COR-L47 (cell line): ENCODE measurements around the gene MARK4.
"Not testable (repeated sequence)": the region's sequence is repeated elsewhere in the genome, so short reads cannot be mapped to it uniquely, and the experiment has no call there.

Experiments
- DNase-seq: peaks from one replicate; lab custom pipeline; 2025; lab: John Stamatoyannopoulos, UW

Gene MARK4

DNA sequence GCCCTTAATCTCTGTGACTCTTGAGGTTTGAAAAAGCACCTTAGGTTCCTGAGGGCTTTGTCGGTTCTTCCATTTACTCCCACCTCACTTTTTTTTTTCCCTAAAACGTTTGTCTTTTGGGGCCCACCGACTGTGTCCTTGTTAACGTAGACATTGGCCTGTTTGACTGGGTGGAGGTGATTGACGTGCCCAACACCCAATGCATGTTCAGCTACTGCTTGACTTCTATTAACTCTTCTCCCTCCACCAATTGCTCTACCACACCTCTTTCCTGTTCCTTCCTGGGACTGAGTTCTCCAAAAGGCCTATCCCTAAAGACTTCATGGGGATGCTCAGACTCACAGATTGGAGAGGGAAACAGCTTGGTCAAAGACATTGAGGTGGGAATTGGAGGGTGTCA, 54.4 kb downstream of the MARK4 start:
- DNase-seq = no peak

DNA sequence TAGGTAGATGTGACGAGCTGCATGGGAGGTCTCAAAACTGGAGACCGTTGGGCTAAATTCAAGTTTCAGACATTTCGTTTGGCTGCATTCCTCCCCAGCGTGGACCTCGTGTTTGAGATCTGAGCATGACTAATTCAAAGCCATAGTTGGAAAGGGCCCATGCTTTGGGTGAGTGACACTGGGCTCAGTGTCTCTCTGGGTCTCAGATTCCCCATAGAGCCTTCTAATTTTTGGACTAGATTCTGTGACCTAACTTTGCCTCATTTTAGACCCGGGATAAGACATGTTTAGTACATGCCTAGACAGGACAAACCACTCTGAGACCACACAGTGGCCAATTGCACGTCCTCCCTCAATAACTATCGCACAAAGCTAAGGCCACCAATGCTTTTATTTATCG, 55.0 kb downstream of the MARK4 start:
- no peak for DNase-seq

DNA sequence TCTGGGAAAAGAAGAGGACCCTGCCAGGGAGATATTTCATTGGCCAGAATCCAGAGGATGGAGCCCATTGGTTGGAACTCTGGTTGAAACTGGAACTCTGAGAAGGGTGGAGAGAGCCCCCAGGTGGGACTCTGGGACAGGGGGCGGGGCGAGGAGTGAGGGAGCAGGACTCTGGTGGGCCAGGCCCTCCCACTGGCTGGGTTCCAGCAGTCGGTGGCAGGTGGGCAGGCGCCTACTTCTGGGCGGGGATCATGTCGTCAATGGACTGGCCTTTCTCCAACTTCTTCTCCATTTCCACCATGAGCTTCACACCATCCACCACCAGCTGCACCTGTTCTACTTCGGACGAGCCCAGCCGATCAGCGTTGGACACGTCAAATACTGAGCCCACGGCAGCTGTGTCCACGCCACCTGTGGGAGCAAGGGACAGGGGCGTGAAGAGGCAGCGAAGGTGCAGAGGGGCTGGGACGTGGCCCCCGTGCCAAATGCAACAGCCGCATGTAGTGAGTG, 55.5 kb downstream of the MARK4 start:
- DNase-seq = peak; percentile 19

DNA sequence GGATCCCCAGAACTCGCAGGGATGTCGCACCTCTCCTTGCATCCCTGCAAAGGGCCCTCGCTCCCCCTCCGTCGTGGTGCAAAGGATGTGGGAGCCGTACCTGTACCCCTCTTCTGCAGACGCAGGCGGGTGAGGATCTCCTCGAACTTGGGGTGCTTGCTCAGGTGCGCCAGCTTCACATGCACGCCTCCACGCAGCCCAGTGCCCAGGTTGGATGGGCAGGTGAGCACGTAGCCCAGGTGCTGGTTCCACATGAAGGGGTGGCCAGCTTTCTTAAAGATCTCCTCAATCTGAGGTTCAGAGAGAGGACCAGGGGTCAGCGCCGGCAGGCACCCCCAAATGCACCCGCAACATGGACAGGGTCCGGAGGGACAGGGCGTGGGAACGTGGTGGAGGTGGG, 56.3 kb downstream of the MARK4 start:
- no peak for DNase-seq

DNA sequence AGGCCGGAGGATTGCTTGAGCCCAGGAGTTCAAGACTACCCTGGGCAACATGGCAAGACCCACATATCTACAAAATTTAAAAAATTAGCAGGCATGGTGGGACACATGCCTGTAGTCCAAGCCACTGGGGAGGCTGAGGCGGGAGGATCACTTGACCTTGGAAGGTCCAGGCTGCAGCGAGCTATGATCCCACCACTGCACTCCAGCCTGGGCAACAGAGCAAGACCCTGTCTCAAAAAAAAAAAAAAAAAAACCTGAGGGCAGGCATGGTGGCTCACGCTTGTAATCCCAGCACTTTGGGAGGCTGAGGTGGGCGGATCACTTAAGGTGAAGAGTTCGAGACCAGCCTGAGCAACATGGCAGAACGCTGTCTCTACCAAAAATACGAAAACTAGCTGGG, 58.3 kb downstream of the MARK4 start:
- DNase-seq = not testable (repeated sequence)

DNA sequence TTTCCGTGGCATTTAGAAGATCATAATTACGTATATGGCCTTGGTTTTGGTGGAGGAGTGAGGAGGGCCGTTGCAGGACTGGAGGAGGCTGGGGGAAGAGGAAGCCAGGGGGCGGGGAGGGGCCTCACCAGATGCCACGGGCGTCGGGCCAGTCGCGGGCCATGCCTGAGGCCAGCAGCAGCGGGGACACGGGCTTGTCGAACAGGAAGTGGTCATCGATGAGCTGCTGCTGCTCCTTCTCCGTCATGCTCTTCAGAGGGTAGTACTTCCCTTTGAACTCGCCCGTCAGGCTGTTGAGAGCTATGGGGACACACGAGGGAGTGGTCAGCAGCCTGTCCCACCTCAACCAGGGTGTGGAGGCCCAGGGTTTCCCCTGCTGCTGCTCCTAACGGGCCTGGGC, 60.5 kb downstream of the MARK4 start:
- DNase-seq = no peak

DNA sequence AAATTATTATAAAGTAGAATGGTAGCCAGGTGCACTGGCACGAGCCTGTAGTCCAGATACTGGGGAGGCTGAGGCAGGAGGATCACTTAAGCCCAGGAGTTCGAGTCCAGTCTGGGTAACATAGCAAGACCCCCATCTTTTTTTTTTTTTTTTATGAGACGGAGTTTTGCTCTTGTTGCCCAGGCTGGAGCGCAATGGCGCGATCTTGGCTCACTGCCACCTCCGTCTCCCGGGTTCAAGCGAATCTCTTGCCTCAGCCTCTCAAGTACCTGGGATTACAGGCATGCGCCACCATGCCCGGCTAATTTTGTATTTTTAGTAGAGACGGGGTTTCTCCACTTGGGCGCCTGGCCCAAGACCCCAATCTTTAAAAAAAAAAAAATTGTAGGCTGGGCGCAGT, 61.2 kb downstream of the MARK4 start:
- DNase-seq = not testable (repeated sequence)

DNA sequence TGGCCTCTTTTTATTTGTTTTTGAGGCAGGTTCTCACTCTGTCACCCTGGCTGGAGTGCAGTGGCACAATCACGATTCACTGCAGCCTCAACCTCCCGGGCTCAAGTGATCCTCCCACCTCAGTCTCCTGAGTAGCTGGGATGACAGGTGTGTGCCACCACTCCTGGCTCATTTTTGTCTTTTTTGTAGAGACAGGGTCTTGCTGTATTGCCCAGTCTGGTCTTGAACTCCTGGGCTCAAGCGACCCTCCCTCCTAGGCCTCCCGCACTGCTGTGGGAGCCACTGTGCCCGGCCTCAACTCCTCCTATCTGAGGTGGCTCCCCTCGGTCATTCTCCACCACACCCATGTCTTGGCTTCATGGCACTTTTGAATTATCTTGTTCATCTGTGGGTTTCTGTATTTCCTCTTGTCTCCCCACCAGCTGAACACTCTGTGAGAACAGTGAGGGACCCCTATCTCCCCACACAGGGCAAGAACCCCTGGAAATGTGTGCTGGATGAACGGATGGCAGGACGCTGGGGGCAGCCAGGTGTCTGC, 63.7 kb downstream of the MARK4 start:
- no peak for DNase-seq

DNA sequence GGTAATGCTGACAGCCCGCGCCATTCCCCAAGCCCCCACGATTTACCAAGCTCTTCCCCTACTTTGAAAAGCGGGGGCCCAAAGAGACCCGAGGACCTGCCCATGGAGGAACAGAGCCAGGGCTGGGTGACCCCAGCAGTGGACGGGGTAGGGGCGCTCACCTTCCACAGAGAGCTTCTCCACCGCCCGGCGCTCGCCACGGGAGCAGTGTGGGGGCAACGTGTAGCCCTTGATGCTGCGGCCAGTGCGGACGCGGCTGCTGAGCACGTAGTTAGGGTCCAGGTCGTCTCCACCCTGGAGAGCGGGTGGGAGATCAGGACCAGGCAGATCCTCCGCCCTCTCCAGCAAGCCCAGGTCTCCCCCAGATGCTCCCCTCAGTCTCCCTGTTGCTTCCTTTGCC, 64.2 kb downstream of the MARK4 start:
- no peak for DNase-seq

DNA sequence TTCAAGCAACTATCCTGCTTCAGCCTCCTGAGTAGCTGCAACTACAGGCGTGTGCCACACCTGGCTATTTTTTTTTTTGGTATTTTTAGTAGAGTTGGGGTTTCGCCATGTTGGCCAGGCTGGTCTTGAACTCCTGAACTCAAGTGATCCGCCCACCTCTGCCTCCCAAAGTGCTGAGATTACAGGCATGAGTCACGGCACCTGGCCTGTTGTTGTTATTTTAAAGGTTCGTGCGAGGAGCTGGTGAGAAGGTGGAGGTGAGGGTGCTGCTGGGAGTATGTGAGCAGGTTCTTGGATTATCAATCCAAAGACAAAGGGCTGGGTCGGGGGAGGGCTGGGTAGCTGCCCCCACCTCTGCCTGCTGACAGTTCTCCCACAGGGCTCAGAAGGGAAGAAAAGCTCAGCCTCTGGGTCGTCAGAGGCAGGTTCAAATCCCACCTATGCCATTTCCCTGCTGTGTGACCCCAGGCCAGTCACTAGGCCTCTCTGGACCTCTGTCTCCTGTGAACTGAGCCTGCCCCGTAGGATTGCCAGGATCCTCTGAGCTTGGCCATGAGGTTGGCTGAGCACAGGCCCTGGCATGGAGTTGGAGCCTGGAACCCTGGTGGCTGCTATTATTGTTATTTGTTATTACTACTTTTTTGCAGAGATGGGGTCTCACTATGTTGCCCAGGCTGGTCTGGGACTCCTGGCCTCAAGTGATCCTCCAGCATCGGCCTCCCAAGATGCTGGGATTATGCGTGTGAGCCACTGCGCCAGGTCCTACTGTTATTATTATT, 70.1 kb downstream of the MARK4 start:
- DNase-seq = no peak

DNA sequence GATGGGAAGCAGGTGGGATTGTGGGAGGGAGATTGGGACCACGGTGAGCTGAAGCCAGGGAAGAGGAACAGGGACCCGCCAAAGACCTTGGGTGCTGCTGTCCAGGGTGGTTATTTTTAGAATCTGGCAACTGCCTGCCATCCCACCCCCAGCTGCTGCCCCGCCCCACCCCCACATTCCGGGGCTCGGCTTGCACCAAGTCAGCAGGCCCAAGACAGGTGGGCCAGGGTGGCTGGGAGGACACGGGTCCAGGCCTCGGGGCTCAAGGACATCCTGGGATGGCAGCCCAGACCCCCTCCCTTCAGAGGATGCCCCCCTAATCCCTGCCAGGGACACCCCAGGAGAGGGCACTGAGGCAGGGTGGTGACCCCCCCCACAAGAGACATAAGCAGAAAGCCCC, 70.8 kb downstream of the MARK4 start:
- DNase-seq = no peak

DNA sequence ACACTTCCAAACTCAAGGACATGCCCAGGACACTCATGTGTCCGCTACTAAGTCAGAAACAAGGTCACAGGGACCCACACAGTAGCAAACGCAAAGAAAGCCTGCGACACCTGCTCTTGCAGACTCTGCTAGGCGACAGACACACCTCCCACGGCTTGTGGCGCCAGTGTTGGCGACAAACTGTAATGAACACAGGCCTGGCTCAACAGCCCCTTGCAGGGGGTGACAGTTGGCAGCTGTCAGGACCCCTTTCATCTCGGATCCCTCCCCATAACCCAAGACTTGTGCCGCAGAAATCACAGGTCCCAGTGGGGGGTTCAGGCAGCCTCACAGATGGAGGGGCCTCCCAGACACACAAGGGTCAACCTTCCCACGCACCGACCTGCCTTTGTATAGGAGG, 71.2 kb downstream of the MARK4 start:
- peak; percentile 92 for DNase-seq

DNA sequence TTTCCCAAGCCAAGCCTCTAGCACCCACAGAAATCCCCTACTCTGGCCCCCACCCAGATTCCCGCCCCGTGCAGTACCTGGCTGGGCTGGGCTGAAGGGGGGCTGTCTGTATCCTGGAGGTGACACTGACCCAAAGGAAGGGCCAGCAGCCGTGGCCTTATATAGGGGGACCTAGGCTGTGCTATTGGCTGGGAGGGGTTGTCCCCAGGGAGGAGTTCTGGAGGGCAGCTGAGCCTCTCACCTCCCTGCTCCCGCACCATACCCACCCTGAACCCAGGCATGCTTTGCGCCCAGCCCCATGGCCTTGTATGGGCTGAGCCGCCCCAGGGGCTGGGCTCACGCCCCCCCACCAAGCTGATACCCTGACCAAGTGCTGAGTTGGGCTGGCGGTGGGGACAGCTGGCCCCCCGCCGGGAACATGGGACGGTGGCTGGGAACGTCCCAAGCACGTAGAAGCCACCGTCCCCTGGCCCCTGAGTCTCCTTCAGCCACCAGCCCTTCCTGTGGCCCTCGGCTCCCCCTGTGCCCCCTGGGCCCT, 71.7 kb downstream of the MARK4 start, which contains the start of gene CKM:
TSS of gene CKM (minus strand) at position 132 of the 538 bp plus-strand sequence. CDS start 3,162 bp downstream, outside the sequence.
- DNase-seq = no peak

DNA sequence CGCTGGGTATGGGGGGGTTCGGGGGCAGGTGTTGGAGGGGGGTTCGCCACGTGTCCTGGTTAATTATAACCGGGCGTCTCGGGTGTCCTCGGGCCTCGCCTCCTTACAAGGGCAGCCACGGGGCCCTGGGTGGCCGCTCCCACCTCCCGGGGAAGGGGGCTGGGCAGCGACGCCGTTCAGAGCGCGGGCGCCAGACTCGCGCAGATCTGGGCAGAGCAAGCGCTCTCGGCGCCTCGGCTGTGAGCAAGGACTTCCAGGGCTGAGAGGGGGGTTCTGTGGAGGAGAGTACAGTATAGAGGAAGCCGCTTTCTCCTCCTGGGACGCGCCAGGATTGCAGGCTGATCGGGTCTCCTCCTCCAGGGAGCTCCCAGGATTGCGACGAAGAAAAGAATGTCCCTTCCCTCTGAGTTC, 72.6 kb downstream of the MARK4 start:
- no peak for DNase-seq

DNA sequence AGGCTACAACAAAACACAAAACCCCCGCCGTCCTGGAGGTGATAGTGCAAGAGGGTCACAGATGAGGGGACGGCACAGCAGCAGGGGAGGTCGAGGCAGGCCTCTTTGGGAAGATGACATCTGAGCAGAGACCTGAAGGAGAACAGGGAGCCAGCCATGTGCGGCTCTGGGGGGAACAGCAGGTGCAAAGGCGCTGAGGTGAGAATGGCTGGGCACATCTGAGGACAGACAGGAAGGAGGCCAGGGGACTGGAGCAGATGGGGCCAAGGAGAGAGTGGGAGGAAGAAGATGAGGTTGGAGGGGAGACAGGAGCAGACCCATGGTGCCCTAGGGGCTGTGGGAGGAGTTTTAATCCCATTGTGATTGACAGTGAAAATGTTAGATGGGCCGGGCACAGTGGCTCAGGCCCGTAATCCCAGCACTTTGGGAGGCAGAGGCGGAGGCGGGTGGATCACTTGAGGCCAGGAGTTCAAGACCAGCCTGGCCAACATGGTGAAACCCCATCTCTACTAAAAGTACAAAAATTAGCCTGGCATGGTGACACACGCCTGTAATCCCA, 73.4 kb downstream of the MARK4 start:
- DNase-seq = no peak

DNA sequence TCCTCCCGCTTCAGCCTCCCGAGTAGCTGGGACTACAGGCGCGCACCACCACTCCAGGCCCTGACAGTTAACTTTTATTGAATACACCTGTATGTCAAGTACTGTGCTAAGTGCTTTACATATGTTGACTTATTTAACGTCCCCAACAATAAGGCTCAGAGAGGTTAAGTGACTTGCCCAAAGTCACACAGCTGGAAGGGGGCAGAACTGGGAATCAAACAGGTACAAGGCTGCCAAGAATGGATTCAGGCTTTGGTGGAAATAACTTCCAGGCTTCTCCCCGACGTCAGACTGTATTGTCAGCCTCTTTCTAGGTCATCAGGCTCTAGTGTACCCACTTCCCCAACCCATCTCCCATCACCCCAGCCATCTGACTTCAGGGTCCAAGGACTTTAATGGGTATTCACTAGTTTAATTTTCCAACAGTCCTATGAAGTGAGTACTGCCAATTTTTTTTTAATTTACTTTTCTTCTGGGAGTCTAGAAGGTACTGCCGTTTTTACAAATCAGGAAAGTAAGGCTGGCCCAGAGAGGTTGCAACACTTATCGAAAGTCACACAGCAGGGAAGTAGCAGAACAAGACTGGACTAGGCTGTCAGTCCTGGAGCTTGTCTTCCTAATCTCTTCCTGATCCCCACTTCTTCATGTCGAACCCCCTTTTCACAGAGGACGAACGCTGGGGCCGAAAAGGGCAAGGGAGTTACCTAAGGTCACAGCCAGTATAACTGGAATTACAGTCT, 76.5 kb downstream of the MARK4 start:
- no peak for DNase-seq

DNA sequence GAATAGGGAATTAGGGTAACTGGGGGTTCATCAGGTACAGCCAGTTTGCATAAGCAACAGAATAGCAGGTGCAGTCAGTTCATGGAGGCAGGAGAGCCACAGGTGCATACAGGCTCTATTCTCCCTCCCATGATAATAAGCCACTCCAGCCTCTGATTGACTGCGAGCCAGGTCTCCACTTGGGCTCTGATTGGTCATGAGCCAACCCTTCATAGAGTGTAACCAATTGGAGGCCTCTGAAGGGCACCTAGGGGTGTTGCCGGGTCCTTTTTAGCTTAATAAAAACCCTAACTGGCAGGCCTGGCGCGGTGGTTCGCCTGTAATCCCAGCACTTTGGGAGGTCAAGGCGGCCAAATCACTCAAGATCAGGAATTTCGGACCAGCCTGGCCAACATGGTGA, 80.3 kb downstream of the MARK4 start:
- DNase-seq = no peak

DNA sequence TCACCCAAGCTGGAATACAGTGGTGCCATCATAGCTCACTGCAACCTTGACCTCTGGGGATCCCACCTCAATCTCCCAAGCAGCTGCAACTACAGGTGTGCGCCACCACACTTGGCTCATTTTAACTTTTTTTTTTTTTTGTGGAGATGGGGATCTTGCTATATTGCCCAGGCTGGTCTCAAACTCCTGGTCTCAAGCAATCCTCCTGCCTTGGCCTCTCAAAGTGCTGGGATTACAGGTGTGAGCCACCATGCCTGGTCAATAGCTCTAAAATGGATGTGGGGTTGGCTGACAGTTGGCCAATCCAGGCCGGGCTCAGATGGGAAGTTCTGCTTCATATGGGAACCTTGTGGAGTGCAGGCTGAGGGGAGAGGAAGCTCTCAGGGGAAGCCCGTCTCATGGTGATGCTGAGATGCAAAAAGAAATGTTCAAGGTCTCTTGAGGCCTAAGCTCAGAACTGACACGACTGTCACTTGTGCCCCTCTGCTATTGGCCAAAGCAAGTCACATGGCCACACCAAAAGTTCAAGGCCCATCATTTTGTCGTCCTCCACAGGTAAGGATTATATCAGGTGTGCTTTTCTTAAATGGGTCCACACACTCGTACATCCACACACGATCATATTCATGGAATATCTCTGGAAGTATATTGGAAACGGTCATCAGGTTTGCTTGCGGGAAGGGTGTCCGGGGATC, 82.7 kb downstream of the MARK4 start:
- DNase-seq = no peak

DNA sequence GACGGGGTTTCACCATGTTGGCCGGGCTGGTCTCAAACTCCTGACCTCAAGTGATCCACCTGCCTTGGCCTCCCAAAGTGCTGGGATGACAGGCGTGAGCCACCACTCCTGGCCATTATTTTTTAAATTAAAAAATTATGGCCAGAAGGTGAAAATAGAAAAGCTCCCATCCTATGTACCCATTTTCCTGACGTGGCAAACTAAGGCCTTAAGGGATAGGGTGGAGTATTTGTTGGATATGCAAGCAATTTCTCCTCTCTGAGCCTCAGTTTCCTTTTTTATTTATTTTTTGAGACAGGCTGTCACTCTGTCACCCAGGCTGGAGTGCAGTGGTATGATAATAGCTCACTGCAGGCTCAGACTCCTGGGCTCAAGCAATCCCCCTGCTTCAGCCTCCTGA, 83.8 kb downstream of the MARK4 start:
- DNase-seq = not testable (repeated sequence)

DNA sequence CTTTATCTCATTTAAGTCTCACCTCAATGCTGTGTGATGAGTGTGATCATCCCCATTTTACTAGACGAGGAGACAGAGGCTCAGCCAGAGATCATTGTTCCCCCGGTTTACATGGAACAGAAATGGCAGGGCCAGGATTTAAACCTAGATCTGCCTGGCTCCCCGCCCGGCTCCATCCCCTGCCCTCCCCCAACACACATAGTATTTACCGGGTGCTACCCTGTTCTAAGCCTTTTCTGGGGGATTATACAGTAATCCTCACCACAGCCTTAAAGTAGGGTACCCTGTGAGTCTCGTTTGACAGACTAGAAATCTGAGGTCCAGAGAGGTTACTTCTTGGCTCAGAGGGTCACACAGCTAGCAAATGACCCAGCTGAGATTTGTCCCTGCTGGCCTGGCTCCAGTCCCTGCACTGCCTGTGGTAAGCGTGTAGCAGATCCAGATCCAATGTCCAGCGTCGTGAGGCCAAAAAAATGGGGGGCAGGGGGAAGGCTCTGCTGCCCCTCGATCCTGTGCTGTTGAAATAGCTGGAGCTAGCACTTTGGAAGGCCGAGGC, 85.7 kb downstream of the MARK4 start:
- DNase-seq = no peak

DNA sequence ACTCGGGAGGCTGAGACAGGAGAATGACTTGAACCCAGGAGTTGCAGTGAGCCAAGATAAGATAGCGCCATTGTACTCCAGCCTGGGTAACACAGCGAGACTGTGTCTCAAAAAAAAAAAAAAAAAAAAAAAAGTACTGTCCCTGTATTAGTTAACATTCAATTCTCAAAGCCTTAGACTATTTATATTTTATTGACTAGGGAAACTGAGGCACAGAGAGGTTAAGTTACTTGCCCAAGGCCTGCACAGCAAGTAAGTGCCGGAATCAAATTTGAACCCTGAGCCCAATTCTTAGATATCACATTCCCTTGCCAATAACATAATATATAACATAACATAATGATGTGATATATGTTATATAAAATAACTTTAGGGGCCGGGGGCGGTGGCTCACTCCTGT, 88.6 kb downstream of the MARK4 start:
- no peak for DNase-seq
